ENCODE results near the gene PRDX5.

DNA sequence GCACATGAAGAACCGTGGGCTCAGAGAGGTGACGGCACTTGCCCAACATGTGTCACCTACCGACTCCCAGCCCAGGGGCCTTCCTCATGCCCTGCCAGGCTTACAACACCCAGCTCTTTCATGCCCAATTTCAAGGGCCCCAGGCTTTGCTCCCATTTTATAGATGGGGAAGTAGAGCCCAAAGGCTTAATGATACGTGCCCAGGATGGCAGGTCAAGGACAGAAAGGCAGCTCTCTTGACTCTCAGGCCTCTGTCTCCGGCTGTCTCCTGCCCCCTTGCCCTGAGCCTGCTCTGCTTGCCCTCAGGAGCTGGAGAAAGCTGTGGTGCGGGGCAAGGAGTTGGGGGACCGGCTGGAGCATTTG, 31.1 kb downstream of the PRDX5 start:
- TF ChIP-seq ATF2 (tag by site-specific recombination; IDR thresholded peaks at IDR 0.05; ENCODE audit: low read depth) (no peak), CTCF (tag by site-specific recombination; IDR thresholded peaks at IDR 0.05) (no peak), ZNF785 (tag by site-specific recombination; IDR thresholded peaks at IDR 0.05) (no peak), ZNF549 (tag by site-specific recombination; IDR thresholded peaks at IDR 0.05) (no peak), SP7 (tag by site-specific recombination; IDR thresholded peaks at IDR 0.05) (no peak), ZNF324 (tag by site-specific recombination; IDR thresholded peaks at IDR 0.05) (no peak), ZNF76 (tag by site-specific recombination; IDR thresholded peaks at IDR 0.05; ENCODE audit: borderline replicate concordance, low read depth) (no peak), GFI1B (tag by site-specific recombination; IDR thresholded peaks at IDR 0.05) (no peak), ZNF311 (tag by site-specific recombination; IDR thresholded peaks at IDR 0.05; ENCODE audit: borderline replicate concordance) (no peak), ZNF140 (tag by site-specific recombination; IDR thresholded peaks at IDR 0.05) (no peak), ZNF2 (tag by site-specific recombination; IDR thresholded peaks at IDR 0.05) (no peak), SP2 (tag by site-specific recombination; IDR thresholded peaks at IDR 0.05) (no peak), REST (tag by site-specific recombination; IDR thresholded peaks at IDR 0.05) (no peak), ZNF398 (tag by site-specific recombination; IDR thresholded peaks at IDR 0.05) (no peak)

Measured in HEK293 (cell line).